Suppressor macrophage treated with lipopolysaccharide for 1 hour (primary cell): ENCODE results near the gene RPH3AL.
"Not testable (repeated sequence)": the region's sequence is repeated elsewhere in the genome, so short reads cannot be mapped to it uniquely, and the experiment has no call there.

Experiments used
- DNase-seq, 3 donors: peaks; one replicate each; pipeline ENCODE4 v3.0.0-alpha.2; 2020 to 2022

Gene RPH3AL

DNA sequence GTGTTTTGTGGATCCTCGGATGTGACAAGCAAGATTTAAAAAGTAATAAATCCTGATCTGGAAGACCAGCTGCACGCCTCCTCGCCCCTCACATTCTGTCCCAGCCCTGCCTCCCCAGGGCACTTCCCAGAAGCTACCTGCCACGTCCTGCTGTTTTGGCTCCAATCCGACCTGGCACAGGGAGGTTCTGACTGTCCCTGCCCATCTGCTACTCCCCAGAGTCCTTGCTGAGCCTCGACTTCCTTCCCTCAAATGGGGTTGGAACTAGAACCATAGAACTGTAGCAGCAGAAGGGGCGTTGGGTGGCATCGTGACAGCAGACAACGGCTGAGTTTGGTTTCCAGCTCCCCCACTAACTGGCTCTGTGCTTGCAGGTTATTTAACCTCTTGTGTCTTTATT lies 71.7 kb downstream of the RPH3AL start:
- no peak for DNase-seq

DNA sequence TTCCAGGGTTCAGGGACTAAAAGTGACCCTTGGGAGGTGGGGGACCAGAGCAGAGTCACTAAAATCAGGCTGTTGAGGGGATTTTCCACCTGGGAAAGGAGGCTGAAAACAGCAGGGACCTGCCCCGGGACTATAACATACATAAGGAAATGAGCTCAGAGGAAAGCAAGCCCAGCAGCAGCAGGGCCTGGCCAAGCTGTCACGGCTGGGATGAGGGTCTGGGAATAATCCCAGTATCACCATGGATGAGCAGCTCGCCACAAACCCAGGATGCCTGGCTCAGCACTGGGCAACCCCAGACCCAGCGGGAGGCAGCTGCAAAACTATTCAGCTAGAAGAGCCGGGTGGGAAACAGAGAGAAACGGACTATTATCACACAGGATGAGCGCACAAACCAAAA lies 72.4 kb downstream of the RPH3AL start:
- DNase-seq, result no peak

DNA sequence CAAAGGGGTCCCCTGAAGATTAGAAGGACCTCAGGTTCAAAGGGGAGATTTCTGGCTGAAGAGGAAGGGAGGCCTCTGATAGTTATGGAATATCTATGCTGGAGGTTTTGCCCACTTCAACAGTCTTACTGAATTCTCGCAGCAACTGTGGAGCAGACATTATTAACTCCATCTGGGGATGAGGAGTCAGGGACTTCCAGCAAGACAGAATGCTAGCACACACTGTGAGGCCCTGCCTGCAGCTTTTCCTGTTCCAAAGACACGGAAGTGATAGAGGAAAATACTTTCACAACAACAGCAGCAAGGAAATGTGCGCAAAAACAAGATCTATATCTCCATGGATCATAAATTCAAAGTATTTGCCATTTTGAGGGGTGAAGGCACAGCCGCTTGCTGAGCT lies 72.8 kb downstream of the RPH3AL start:
- DNase-seq, result no peak

DNA sequence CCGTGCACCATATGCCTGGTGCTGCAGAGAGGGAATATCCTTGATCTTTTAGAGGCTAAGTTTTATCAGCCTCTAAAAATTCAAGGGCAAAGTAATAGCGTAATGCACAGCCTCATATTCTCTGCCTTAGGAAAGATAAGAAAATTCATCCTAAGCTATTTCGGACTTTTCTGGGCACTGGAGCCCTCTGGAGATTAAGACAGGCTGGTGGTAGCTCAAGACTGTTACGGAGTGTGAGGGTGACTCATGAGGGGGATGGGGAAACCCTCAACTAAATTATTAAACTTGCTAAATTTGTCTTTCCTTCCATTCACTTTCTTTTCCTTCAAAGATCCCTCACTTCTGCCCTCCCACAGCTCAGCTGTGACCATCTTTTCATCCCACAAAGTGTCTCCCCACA lies 73.3 kb downstream of the RPH3AL start:
- DNase-seq, result peak in 1 of 3 donors; percentile 18

GRCh38 chr17:278676-279059 lies 73.9 kb downstream of the RPH3AL start:
- no peak for DNase-seq

- DNase-seq, result no peak
These were observed 74.4 kb downstream of the RPH3AL start for GRCh38 chr17:278055-278675.

- DNase-seq, result no peak
These were observed 77.7 kb downstream of the RPH3AL start for GRCh38 chr17:274902-275301.

GRCh38 chr17:273981-274832 lies 78.4 kb downstream of the RPH3AL start:
- no peak for DNase-seq

- not testable (repeated sequence) for DNase-seq
These were observed 79.8 kb downstream of the RPH3AL start for GRCh38 chr17:272856-273255.

DNA sequence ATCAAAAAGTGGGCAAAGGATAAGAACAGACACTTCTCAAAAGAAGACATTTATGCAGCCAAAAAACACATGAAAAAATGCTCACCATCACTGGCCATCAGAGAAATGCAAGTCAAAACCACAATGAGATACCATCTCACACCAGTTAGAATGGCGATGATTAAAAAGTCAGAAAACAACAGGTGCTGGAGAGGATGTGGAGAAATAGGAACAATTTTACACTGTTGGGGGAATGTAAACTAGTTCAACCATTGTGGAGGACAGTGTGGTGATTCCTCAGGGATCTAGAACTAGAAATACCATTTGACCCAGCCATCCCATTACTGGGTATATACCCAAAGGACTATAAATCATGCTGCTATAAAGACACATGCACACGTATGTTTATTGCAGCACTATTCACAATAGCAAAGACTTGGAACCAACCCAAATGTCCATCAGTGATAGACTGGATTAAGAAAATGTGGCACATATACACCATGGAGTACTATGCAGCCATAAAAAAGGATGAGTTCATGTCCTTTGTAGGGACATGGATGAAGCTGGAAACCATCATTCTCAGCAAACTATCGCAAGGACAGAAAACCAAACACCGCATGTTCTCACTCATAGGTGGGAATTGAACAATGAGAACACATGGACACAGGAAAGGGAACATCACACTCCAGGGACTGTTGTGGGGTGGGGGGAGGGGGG lies 80.5 kb downstream of the RPH3AL start:
- DNase-seq, result not testable (repeated sequence)

DNA sequence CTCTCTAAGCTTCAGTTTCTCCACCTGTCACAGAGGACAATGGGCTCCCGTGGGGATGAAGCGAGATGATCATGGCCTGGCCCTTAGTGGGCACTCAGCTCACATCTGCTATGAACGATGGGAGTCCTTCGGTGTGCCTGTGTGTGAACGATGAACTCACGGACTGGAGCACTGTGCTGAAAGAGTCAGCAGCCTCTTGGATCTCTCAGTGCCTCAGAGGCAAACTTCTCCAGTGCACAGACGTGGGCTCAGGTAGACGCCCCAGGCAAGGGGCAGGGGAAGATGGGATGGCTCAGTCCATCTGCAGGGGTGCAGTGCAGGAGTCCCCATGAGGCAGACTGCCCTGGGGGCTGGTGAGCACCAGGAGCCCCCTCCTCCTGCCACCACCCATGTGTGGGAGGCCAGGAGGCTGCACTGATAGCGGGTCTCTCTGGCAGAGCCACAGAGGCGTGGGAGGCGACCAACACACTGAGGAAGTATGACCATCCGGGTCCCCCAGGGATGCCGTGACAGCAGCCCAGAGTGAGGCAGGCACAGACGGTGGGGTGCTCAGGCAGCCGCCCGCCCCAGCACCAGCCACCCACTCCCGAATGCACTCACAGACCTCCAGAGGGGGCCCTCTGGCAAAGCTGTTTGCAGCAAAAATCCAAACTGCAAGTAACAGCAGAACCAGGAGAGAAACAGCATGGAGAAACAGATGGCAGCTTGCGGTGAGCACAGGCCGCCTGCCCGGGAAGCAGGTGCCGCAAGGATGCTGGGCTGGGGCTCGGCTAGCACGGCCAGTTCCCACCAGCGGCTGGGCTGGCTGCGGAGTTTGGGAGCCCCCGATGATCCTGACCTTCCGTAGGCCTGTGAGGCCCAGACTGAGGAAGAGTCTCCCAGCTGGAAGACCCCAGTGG lies 82.7 kb downstream of the RPH3AL start:
- no peak for DNase-seq

DNA sequence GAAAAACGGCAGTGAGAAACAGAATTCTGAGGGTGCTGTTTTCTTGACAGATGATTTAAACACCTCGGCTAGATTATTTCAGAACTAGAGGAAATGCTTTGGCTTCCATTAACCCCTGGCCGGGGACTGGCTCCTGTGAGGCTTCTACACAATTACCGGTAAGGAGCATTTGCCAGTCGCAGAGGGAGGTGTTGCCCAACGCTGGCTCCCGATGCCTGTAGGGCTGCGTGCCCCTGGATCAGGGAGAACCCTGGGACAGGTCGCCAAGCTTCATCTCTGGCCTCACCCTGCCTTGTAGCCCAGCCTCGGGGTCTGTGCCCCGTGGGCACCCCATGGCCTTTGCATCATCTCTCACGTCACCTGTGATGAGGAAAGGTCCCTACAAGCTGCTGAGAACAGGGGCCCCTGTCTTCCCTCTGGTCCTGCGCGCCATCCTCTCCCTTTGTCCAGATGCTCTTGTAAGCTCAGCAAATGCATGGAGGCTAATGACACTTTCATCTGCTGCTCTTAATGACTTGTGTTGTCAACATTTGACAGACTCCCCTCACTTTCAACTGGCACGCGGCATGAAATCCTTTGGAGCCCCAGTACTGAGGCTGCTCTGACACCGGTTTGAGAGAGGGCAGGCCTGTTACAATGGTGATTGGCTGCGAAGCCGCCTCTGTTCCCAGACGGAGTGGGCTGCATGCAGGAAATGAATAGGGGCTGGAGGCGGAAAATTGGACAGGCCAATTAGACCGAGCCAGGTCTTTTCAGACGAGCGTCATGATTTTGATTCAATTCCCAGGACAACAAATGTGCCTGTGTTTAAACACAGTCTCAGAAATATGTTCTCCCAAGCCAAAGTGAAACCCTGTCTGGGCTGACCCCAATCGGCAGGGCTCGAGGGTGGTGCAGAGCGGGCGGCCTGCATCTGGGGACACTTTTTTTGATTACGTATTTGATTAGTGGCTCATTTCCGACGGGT lies 85.6 kb downstream of the RPH3AL start:
- DNase-seq, result no peak

DNA sequence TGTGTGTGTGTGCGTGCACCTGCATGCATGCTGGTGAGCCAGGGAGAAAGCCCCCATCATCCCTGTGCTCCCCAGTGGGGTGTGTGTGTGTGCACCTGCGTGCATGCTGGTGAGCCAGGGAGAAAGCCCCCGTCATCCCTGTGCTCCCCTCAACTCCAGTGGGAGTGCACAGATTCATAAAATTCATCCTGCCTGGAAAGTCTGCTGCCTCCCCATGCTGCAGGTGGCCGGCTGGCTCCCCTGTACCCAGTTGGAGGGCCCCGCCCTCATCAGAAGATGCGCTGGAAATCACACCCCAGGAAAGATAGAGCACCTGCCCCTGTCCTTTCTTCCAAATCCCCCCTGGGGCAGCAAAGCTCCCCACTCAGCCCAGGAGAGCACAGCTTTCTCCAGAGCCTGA lies 86.4 kb downstream of the RPH3AL start:
- DNase-seq, result no peak

- DNase-seq, result no peak
These were observed 86.9 kb downstream of the RPH3AL start for GRCh38 chr17:265718-266117.

GRCh38 chr17:263773-264172 lies 88.8 kb downstream of the RPH3AL start:
- DNase-seq, result no peak

DNA sequence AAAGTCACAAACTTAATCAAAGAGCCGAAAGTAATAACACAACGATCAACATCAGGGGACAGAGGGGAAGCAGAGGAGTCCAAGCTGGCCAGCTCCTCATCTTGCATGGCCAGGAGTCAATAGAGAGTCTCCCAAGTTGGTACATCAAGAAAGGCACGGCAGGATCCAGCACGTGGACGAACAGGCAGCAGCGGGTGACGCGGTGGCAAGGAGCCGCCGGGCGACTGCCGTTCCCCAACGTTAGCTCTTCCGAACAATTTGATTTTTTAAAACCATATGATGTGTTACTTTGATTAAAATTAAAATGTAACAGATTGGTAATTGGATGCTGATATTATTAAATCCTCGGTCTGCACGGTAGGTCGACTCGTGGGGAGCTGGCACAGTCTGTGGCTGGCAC lies 89.3 kb downstream of the RPH3AL start:
- DNase-seq, result no peak

- no peak for DNase-seq
These were observed 91.0 kb downstream of the RPH3AL start for GRCh38 chr17:261635-262034.

- DNase-seq, result no peak
These were observed 91.7 kb downstream of the RPH3AL start for GRCh38 chr17:260944-261343.

DNA sequence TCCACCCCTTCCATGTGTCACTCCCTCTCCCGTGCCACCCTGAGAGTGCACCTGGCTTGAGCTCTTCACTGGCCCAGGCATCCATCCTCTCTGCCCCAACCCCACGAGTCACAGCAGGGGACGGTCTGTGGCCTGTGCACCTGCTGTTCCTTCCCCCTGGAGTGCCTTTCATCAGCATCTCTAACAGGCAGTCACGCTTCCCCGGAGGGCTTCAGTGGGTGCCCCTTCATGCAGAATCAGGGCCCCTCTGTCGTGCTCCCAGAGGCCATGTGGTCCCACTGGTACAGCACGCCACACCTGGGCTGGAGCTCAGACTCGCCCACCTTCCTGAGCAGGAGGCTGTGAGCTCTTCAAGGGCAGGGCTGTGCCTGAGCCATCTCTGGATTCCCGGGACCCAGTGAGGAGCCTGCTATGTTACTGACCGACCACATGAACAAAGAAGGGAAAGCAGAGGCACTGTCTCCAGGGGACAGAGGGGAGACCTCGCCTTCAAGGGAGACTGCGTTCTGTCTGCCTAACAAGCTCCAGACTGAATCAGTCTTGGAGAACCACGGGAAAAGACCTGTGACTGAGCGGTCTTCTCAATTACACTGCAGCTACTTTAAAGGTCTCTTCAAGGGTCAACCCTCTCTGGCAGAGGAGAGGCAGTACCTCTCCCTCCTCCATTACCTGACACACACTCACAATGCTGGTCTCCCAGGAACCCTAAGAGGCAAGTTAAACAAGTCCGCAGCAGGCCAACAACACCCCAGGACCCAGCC lies 92.4 kb downstream of the RPH3AL start:
- no peak for DNase-seq

- no peak for DNase-seq
These were observed 93.1 kb downstream of the RPH3AL start for GRCh38 chr17:259341-259976.
